Skeletal muscle cell (primary cell): ENCODE results near the gene NRSN1.
"Not testable (repeated sequence)": the region's sequence is repeated elsewhere in the genome, so short reads cannot be mapped to it uniquely, and the experiment has no call there.

ENCODE experiments used
- DNase-seq: peaks from one replicate; pipeline ENCODE4 v3.0.0-alpha.2; 2010; ENCODE audit warnings: low read depth
- H3K4me3 ChIP-seq: 2 replicates; pipeline ENCODE4 v1.5.1; 2011; ENCODE audit warnings: low read depth, mild to moderate bottlenecking, control low read depth, low read length, moderate library complexity

NRSN1 gene

DNA sequence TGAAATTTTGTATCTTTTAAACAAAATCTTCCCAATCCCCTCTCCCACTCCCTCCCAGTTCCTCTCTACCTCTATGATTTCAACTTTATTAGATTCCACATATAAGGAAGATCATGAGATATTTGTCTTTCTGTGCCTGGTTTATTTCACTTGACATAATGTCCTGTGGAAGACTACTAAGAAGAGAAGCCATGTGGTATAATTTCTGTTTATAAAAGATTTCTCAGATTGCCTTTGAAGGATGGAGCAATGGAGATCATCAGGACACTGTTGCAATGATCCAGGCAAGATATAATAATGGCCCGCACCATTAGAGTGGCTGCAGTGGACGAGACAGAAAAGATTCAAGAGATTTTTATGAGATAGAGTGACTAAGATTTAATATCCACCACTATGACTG is 13.1 kb downstream of the NRSN1 start:
- H3K4me3 ChIP-seq: no peak overlapping the region
- no peak for DNase-seq

DNA sequence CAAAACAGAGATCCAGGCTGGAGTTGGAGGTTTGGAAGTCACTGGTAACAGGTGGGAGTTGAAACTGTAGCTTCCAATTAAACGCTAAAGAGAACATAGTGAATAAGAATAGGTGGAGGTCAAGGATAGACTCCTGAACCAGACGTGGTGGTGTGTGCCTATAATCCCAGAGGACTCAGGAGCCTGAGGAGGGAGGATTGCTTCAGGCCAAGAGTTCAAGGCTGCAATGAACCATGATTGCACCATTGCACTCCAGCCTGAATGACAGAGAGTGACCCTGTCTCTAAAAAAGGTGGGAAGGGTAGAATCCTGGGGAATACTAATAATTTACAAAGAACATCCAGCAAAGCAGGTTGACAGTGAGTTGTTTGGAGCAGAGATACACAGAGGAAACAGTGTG is 13.6 kb downstream of the NRSN1 start:
- no peak for DNase-seq
- H3K4me3 ChIP-seq: no peak overlapping the region

GRCh38 chr6:24140591-24140990 is 14.6 kb downstream of the NRSN1 start:
- H3K4me3 ChIP-seq: no peak overlapping the region
- DNase-seq: no peak

- not testable (repeated sequence) for H3K4me3 ChIP-seq, DNase-seq
Observed at GRCh38 chr6:24142733-24143132, 16.7 kb downstream of the NRSN1 start.

GRCh38 chr6:24145690-24146131 is 19.7 kb downstream of the NRSN1 start:
- H3K4me3 ChIP-seq: no peak overlapping the region
- no peak for DNase-seq

- no peak overlapping the region for H3K4me3 ChIP-seq
- DNase-seq: no peak
Observed at GRCh38 chr6:24146871-24147270, 20.9 kb downstream of the NRSN1 start.

- DNase-seq: no peak
- H3K4me3 ChIP-seq: no peak overlapping the region
Observed at GRCh38 chr6:24147511-24148153, 21.6 kb downstream of the NRSN1 start.

GRCh38 chr6:24148154-24148570 is 22.1 kb downstream of the NRSN1 start:
- no peak overlapping the region for H3K4me3 ChIP-seq
- DNase-seq: no peak

DNA sequence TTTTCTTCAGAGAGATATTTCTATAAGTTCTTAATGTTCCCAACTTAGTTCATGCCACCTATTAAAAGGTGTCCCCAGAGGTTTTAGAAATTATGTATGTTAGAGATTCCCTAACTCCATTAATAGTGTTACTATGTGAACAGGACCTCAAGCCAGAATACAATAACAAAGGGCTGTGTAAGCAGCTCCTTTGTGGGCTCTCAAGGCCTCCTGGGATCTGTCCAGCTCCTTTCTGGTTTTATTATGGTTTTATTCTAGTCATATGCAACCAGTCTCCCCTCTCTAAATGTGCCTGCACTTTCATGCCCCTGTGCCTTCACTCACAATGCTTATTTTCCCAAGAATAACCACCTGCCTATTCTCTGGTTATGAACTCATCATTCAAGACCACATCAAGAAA is 22.7 kb downstream of the NRSN1 start:
- no peak overlapping the region for H3K4me3 ChIP-seq
- no peak for DNase-seq

- DNase-seq: no peak
- no peak overlapping the region for H3K4me3 ChIP-seq
Observed at GRCh38 chr6:24149296-24149695, 23.3 kb downstream of the NRSN1 start.

- no peak for DNase-seq
- no peak overlapping the region for H3K4me3 ChIP-seq
Observed at GRCh38 chr6:24149836-24150235, 23.8 kb downstream of the NRSN1 start.

DNA sequence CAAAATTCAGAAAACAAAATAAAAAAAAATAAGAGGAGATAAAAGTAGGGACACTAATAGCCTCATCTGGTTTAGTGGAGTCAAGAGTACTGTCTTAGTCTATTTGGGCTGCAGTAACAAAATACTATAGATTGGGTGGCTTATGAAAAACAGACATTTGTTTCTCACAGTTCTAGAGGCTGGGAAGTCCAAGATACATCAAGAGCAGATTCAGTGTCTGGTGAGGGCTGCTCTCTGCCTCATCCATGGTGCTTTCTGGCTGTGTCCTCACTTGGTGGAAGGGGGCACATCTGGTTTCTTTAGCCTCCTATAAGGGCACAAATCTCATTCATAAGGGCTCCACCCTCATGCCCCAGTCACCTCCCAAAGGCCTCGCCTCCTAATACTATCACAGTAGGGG is 26.0 kb downstream of the NRSN1 start:
- no peak overlapping the region for H3K4me3 ChIP-seq
- no peak for DNase-seq

DNA sequence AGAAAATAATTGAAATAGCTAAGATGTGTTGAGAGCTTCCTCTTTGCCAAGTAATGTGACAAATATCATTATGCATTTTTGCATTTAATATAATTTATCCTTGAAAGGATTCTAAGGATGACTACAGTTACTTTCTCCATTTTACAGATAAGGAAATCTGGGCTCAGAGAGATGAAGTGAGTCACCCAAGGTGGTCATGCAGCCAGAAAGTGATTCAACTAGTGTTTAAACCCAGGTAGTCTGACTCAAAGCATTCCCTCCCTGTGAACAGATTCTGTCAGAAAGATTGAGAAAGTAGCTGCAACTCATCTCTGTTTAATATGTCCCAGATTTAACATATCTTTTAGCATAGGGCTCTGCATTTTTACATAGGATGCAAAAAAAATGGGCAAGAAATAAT is 28.1 kb downstream of the NRSN1 start:
- H3K4me3 ChIP-seq: no peak overlapping the region
- DNase-seq: no peak

DNA sequence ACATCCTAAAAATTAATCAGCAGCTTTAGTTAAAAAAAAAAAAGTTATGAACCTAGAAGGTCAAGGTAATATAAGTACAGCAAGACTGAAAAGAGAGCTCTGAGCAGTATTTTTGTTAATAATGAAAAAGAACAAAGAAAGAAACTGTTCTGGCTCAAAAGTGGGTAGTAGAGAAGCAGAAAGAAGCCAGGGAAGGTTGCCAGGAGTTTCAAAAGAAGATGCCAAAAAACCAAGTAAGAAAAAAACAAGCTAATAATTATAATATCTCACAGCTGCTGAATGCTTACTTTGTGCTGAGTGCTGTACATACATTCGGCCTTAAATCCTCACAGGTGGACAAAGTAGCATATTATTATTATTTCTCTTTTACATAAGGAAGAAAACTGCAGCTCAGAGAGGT is 31.9 kb downstream of the NRSN1 start:
- DNase-seq: no peak
- H3K4me3 ChIP-seq: no peak overlapping the region

DNA sequence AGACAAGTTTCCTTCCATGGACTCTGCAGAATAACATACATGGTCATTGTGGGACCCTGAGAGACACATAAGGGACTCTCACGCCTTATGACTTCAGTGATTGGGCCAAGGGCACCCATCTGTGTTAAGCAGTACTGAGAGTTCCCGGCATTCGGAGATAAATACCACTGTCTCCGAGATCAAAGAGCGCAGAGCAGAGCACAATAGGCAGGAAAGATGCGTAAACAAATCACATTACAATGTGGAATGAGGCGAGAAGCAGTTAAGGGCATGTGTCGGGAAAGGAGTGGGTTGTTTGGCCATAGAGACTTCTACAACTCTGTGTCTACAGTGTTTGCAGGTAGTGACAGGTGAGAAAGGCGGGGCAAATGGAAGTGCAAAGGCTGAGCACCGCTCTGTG is 57.6 kb downstream of the NRSN1 start:
- no peak for DNase-seq
- H3K4me3 ChIP-seq: no peak overlapping the region

DNA sequence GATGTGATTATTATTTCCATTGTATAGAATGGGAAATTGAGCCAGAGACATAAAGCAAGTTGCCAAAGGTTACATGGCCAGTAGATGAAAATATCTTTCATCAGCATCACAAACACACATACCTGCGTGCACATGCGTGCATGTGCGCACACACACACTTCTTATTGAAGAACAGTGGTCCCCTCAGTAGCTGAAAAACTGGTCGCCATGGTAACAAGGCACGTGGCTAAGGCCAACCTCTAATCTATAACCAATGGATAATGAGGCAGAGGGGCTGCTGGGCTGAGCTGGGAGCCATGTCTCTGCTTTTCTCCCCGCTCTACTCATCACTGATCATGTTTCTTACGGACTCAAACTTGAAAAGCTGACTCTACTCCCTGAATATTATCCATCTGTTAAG is 60.3 kb downstream of the NRSN1 start:
- DNase-seq: no peak
- H3K4me3 ChIP-seq: no peak overlapping the region

DNA sequence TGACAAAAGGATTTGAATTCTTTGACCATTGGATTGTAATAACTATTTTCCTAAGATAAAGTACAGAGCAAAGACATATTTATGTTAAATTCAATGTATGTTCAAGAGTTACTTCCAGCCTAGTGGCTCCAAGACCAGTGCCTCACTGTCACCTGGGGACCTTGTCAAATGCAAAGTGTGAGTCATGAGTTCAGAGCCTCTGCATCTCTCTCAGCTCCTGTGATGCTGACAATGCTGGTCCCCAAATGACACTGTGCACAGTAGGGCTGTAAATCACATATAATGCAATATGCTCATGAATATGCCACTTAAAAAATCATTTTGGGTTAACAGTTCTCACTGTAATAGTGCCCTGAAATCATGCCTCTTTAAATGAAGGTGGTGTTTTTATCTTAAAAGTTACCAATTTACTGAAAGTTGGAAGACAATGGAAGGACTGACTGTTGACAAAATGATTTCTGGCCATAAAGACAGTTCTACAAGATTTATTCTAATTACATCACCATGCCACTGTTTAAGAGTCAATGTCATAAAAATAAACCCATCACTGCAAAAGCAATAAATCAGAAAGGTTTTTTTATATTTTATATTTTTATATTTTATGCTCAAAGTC is 62.1 kb downstream of the NRSN1 start:
- DNase-seq: no peak
- no peak overlapping the region for H3K4me3 ChIP-seq

DNA sequence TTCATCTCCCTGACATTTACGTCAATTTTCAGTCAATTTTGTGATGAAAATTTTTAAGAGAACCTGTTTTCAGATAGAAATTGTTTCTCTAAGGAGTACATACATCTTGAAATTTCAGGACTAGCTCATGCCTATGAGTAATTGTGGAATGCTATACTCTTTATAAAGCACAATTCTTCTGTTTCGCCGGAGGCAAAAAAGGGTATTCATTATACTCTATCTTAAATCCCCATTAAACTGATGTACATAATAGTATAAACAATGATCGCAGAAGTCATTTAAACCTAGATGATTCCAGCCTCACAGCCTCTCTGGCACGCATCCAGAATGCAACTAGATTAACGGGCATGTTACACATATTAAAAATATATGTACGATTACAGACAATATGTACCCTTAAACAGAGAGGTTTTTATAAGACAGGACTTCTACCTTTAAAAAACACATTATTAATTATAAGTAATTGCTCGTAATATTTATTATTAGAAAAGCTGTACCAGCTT is 62.6 kb downstream of the NRSN1 start:
- H3K4me3 ChIP-seq: no peak overlapping the region
- no peak for DNase-seq

DNA sequence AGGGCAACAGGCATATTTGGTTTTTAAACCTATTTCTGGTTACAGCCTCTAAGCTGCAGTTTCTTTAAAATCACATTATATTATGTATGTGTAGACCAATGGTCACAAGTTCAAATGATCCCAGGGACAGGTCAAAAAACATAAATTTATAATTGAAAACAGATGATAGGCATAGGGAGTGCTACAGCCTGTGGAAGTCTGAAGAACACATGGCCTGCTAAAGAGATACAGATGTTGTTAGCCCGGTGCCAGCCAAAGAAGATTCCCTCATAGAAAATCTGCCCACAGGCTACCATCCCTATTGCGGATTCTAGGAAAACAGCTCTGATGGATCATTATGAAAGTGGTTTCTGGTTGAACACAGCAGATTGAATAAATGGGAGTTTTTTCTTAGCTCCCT is 65.3 kb downstream of the NRSN1 start:
- H3K4me3 ChIP-seq: no peak overlapping the region
- no peak for DNase-seq

GRCh38 chr6:24193364-24193763 is 67.3 kb downstream of the NRSN1 start:
- no peak overlapping the region for H3K4me3 ChIP-seq
- DNase-seq: no peak

DNA sequence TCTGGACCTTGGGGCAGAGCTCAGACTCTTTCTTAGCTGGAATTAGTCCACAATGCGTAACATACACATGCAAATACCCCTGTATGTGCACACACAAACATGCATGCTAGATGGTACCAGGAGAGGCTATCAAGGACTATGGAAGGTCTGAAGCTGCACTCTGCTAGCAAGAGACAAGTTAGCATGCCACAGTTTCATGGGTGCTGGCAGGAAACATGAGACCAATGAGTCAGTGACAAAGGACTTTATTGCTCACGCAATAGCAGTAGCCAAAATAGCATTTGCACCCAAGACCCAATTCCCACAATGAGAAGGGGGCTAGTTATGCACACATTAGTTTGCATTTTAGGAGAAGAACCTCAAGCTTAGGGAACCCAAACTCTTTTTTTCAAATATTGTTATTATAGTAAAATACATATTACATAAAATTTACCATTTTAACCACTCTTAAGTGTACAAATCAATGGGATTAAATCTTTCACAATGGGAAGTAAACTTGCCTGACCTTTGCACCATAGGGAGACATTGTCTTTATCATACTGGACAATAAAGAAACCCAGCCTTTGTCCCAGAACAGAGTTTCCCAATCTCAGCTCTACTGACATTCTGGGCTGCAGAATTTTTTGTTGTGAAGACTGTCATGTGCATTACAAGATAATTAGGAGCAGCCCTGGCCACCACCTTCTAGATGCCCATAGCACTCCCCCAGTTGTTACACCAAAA is 69.1 kb downstream of the NRSN1 start:
- no peak overlapping the region for H3K4me3 ChIP-seq
- DNase-seq: no peak
